Nephron (organoid): ENCODE measurements around the gene CACNG6.
A peak's percentile ranks its signal among the peaks of the same experiment; 100 is the strongest.

Source experiments
- H3K27ac Mint-ChIP-seq, 3 experiments: 2 replicates each; pipeline ENCODE4 v1.8.0; 2020; ENCODE audit warnings: mixed read lengths in 3 of 3, mild to moderate bottlenecking in 2 of 3, moderate library complexity in 1 of 3
- H3K27me3 Mint-ChIP-seq: 2 replicates; pipeline ENCODE4 v1.8.0; 2021; ENCODE audit warnings: low read depth, mild to moderate bottlenecking, moderate library complexity, mixed read lengths
- H3K36me3 Mint-ChIP-seq: 2 replicates; pipeline ENCODE4 v1.8.0; 2020; ENCODE audit warnings: low read depth, mixed read lengths
- H3K4me1 Mint-ChIP-seq: 2 replicates; pipeline ENCODE4 v1.8.0; 2020; ENCODE audit warnings: mixed read lengths
- H3K4me3 Mint-ChIP-seq, 3 experiments: 2 replicates each; pipeline ENCODE4 v1.8.0; 2020; ENCODE audit warnings: mild to moderate bottlenecking in 3 of 3, mixed read lengths in 3 of 3, moderate library complexity in 2 of 3
- H3K9me3 Mint-ChIP-seq: 2 replicates; pipeline ENCODE4 v1.8.0; 2020; ENCODE audit warnings: mixed read lengths
- CTCF ChIP-seq, 3 experiments: fragments of 200-600 bp; sonication (generic); IDR thresholded peaks; one replicate each; pipeline ENCODE4 v1.5.0; 2021; ENCODE audit warnings: antibody characterized with exemption in 3 of 3; ENCODE audit not compliant: unreplicated experiment in 3 of 3

Gene CACNG6

DNA sequence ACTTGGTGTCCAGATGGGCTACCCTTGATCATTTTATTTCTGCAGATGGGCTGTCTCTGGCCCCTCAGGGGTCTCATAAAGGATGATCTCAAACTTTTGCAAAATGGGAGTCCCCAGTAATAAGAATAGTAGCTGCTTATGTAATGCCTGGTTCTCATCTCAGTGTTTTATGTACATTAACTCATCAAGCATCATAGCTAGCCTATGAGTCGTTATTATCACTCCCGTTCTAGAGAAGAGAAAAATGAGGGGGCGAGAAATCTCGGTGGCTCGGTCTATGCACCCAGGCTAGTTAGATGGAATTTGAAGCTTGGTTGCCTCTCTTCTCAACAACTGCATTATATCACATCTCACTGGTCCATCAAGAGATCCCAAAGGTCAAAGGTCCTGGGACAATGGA is 3.4 kb downstream of the CACNG6 start:
- Mint-ChIP-seq H3K27ac (no peak overlapping the region), H3K36me3 (no peaks in the 10 kb centered on the region)

DNA sequence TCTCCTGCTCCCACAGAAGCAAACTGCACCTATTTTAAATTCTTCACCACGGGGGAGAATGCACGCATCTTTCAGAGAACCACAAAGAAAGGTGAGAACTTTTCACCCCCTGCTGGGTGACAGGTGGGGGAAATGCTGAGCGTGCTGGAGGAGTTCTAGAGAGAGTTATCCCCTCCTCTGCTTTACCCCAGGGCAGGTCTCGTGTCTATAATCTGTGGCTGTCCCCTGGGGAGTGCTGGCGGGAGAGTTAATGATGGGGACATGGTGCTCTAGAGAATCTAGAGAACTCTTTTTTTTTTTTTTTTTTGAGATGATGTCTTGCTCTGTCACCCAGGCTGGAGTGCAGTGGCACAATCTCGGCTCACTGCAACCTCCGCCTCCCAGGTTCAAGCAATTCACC is 6.8 kb downstream of the CACNG6 start:
- Mint-ChIP-seq H3K9me3 (no peaks in the 10 kb centered on the region), H3K36me3 (no peaks in the 10 kb centered on the region), H3K4me3 (no peak overlapping the region), H3K27ac (no peak overlapping the region), H3K4me1 (peaks cover 7% of the 10 kb centered on the region), H3K27me3 (peaks cover 50% of the 10 kb centered on the region)
- TF ChIP-seq CTCF (IDR thresholded peaks at IDR 0.05; ENCODE audit: unreplicated experiment in 3 of 3) = no peak

More for the DNA sequence above, 3.4 kb downstream of the CACNG6 start:
- H3K4me1 Mint-ChIP-seq = peaks cover 7% of the 10 kb centered on the region
- H3K4me3 Mint-ChIP-seq = peak overlapping the region in 1 of 3 experiments; percentile 72
- no peak for TF ChIP-seq CTCF (IDR thresholded peaks at IDR 0.05; ENCODE audit: unreplicated experiment in 3 of 3)
- H3K9me3 Mint-ChIP-seq = no peaks in the 10 kb centered on the region
- peaks cover 52% of the 10 kb centered on the region for H3K27me3 Mint-ChIP-seq

DNA sequence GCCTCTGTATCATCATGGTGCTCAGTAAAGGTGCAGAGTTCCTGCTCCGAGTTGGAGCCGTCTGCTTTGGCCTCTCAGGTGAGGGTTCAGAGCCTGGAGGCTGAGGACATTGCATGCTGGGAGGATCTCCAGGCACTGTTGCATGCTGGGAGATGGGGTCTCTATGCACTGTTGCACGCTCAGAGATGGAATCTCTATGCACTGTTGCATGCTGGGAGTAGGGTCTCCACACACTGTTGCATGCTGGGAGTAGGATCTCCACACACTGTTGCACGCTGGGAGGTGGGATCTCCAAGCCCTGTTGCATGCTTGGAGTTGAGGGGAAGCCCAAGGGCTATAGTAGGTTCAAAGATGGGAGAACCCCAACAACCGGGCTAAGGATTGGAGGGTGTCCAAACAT is 8.3 kb downstream of the CACNG6 start:
- no peak for TF ChIP-seq CTCF (IDR thresholded peaks at IDR 0.05; ENCODE audit: unreplicated experiment in 3 of 3)
- Mint-ChIP-seq H3K4me3 (no peak overlapping the region), H3K9me3 (no peaks in the 10 kb centered on the region), H3K27me3 (peaks cover 36% of the 10 kb centered on the region), H3K27ac (no peak overlapping the region), H3K36me3 (no peaks in the 10 kb centered on the region), H3K4me1 (no peaks in the 10 kb centered on the region)

- Mint-ChIP-seq H3K4me1 (no peaks in the 10 kb centered on the region), H3K9me3 (no peaks in the 10 kb centered on the region), H3K27me3 (peaks cover 22% of the 10 kb centered on the region), H3K27ac (no peak overlapping the region), H3K4me3 (no peak overlapping the region), H3K36me3 (no peaks in the 10 kb centered on the region)
- no peak for TF ChIP-seq CTCF (IDR thresholded peaks at IDR 0.05; ENCODE audit: unreplicated experiment in 3 of 3)
Measured at GRCh38 chr19:54001496-54001895, 10.1 kb downstream of the CACNG6 start.

DNA sequence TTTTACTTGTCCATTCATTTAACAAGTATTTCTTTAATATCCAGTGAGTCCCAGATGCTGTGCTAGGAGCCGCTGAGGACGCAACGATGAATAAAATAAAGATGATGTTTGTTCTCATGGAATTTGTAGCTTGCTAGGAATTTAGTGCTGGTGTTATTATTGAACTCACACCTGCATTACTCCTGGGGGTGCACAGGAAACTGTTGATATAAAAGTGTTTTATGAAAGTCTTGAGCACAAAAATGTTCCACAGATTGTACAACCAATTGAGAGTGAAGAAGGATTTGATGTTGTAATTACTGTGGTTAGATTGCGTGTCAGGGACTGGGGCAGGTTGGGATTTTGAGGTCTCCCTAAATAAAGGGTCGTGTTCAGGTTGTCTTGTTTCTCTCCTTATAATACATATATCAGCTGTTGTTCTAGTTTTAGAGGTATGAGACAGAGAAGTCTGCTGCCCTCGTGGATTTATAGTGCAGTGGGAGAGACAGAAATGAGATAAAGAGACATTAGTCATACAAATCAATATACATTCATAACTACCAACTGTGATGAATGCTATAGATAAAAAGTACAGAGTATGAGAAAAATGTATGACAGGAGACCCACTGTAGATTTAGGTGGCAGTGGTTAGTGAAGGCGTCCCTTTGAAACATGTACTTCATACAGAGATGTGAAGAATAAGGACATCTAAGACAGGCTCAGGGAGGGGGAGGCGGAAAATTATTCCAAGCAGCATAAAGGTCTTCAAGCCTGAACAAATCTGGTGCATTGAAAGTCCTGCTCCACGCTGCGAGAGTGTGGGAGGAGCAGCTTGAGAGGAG is 11.3 kb downstream of the CACNG6 start:
- Mint-ChIP-seq H3K4me3 (no peak overlapping the region), H3K27ac (no peak overlapping the region), H3K27me3 (peaks cover 17% of the 10 kb centered on the region), H3K9me3 (no peaks in the 10 kb centered on the region), H3K36me3 (no peaks in the 10 kb centered on the region), H3K4me1 (no peaks in the 10 kb centered on the region)
- no peak for TF ChIP-seq CTCF (IDR thresholded peaks at IDR 0.05; ENCODE audit: unreplicated experiment in 3 of 3)

- Mint-ChIP-seq H3K4me1 (no peaks in the 10 kb centered on the region), H3K36me3 (no peaks in the 10 kb centered on the region), H3K9me3 (no peaks in the 10 kb centered on the region), H3K27me3 (peaks cover 23% of the 10 kb centered on the region), H3K27ac (no peak overlapping the region), H3K4me3 (no peak overlapping the region)
- TF ChIP-seq CTCF (IDR thresholded peaks at IDR 0.05; ENCODE audit: unreplicated experiment in 3 of 3) = no peak
Measured at GRCh38 chr19:54009440-54009839, 18.0 kb downstream of the CACNG6 start.
